ENCODE measurements around the gene PPP1R9B. TPM values are rescaled to one million over a fixed set of nuclear protein-coding genes. Genes with fewer than 3 reads are reported as not detected.

The PPP1R9B gene
- total RNA-seq, 4 donors from 2014 or later, result 24.9 to 35.9 (median 28.2) TPM

GRCh38 chr17:50134206-50135110 is 16.0 kb downstream of the PPP1R9B start:
- Histone ChIP-seq H3K4me1 (peaks cover 4 to 38% (median 5%) of the 10 kb centered on the region in 3 donors), H3K9me3 (no peaks in the 10 kb centered on the region), H3K27me3 (peaks cover 1 to 16% (median 2%) of the 10 kb centered on the region in 4 donors), H3K27ac (no peak overlapping the region), H3K36me3 (peaks cover 42 to 55% (median 48%) of the 10 kb centered on the region in 3 donors), H3K4me3 (no peak overlapping the region)
- TF ChIP-seq POLR2A (IDR thresholded peaks at IDR 0.05) (no peak), CTCF (IDR thresholded peaks at IDR 0.05) (no peak)
- 49 to 64% methylated on average over 4 to 6 of the region's 16 CpGs for WGBS, 2 donors
- intact Hi-C loops (cut with DNase I), result no loop called here
- DNase-seq, result no peak

- Histone ChIP-seq H3K9me3 (no peaks in the 10 kb centered on the region), H3K4me1 (peaks cover 11 to 45% (median 12%) of the 10 kb centered on the region in 3 donors), H3K27me3 (peaks cover 5 to 23% (median 7%) of the 10 kb centered on the region in 4 donors), H3K36me3 (peaks cover 34 to 48% (median 41%) of the 10 kb centered on the region in 3 donors), H3K4me3 (no peak overlapping the region), H3K27ac (peak overlapping the region in 2 of 4 donors; percentile 52 to 61)
- WGBS, 2 donors, result 30 to 57% methylated on average over 5 of the region's 16 CpGs
- no peak for DNase-seq
- TF ChIP-seq POLR2A (IDR thresholded peaks at IDR 0.05), result no peak
- TF ChIP-seq CTCF (IDR thresholded peaks at IDR 0.05), result no peak
- intact Hi-C loops (cut with DNase I), result no loop called here
These were observed 16.7 kb downstream of the PPP1R9B start for GRCh38 chr17:50133769-50134099.

- 62 to 78% methylated on average over 4 of the region's 7 CpGs for whole genome bisulfite sequencing, 2 donors
- no peak for DNase-seq
- Histone ChIP-seq H3K27me3 (peaks cover 5 to 29% (median 9%) of the 10 kb centered on the region in 4 donors), H3K4me3 (no peak overlapping the region), H3K36me3 (peaks cover 29 to 42% (median 36%) of the 10 kb centered on the region in 3 donors), H3K9me3 (no peaks in the 10 kb centered on the region), H3K27ac (peak overlapping the region in 2 of 4 donors; percentile 52 to 61), H3K4me1 (peaks cover 11 to 50% (median 12%) of the 10 kb centered on the region in 3 donors)
- TF ChIP-seq POLR2A (IDR thresholded peaks at IDR 0.05) (no peak), CTCF (IDR thresholded peaks at IDR 0.05) (no peak)
- intact Hi-C loops (cut with DNase I), result no loop called here
These were observed 17.3 kb downstream of the PPP1R9B start for GRCh38 chr17:50133028-50133768.

- WGBS, 2 donors, result 73 to 90% methylated on average over 4 to 6 of the region's 6 CpGs
- no peak overlapping the region for H3K27ac ChIP-seq
- no peak overlapping the region for H3K4me3 ChIP-seq
- DNase-seq, result no peak
- H3K36me3 ChIP-seq, result peaks cover 25 to 33% (median 26%) of the 10 kb centered on the region in 3 donors
- H3K9me3 ChIP-seq, result no peaks in the 10 kb centered on the region
- peaks cover 5 to 38% (median 9%) of the 10 kb centered on the region in 4 donors for H3K27me3 ChIP-seq
- intact Hi-C loops (cut with DNase I), result no loop called here
- TF ChIP-seq CTCF (IDR thresholded peaks at IDR 0.05) (no peak), POLR2A (IDR thresholded peaks at IDR 0.05) (no peak)
- peaks cover 11 to 60% (median 12%) of the 10 kb centered on the region in 3 donors for H3K4me1 ChIP-seq
These were observed 18.2 kb downstream of the PPP1R9B start for GRCh38 chr17:50132104-50132794.

All from esophagus squamous epithelium (tissue), 5 donors.